NCI-H2081 (cell line): ENCODE data around the gene TEX19.

Experiments used
- DNase-seq, 2 experiments: peaks; one replicate each; lab custom pipeline; 2025; lab: John Stamatoyannopoulos, UW

TEX19 gene

GRCh38 chr17:82321947-82322466, 37.0 kb upstream of the TEX19 start:
- DNase-seq: no peak

DNA sequence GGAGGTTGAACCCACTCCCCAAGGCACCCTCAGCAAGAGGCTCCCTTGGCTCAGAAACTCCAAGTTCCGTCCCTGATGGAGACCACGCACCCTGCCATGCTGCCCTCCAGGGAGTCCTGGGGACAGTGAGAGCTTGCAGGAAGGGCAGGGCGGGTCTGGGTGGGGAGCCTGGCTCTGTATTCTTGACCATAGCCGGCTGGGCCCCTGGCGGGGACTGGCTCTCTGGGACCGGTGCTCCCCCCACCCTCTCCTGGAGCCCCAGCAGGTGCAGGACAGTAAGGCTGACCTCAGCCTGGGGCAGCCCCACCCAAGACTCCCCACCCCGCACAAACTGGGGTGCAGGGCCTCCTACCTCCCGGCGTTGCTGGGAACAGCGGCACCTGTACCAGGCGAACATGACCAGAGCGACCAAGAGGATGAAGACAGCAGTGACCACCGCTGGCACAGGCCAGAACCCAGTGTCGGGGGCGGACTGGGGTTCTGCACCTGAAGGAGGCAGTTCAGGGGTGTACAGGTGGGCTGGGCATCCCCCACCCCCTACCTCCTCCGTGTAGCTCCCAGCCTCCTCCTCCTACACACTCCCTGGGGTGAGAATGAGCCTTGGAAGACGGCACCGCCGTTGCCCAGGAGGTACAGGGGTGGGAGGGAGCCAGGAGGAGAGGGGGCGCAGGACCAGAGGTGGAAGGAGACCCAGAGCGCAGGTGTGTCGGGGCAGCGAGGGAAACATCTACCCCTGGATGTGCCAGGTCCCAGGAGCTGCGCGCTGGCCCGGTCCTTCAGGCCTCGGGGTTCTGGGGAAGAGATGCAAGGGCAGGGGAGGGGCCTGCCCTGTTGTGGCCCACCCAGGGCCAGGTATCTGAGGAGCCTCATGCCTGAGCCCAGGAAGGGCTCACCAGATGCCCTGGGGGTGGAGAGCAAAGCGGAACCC, 36.3 kb upstream of the TEX19 start:
- no peak for DNase-seq

GRCh38 chr17:82323514-82324234, 35.4 kb upstream of the TEX19 start:
- no peak for DNase-seq

DNA sequence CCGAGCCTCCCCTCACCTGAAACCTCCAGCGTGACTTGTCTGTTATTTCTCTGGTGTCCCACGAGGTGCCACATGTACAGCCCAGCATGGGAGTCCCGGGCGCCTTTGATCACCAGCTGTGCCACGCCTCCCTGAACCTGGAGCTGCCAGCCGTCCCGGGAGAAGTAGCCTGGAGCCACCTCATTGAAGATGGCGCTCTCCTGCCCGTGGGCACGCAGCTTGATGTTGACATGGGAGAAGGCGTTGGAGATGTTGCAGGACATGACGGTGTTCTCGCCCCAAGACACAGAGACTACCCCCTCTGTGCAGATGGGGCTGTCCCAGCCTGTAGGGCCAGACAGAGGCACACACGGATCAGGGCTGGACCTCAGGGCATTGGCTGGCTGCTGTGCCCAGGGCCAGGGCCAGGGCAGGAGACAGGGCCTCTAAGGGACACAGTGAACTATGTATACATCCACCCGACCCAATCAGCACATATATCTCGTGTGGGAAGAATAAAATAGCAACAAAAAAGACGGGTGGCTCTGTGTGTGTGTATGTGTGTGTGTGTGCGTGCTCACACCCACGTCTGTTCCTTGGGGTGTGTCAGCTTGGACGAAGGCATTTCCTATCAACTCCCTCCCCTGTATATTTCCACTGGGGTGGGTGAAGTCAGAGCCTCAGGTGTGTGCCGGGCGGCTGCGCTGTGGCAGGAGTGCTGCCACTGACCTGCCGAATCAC, 34.3 kb upstream of the TEX19 start:
- DNase-seq: no peak

GRCh38 chr17:82325286-82326180, 33.5 kb upstream of the TEX19 start:
- no peak for DNase-seq

GRCh38 chr17:82327289-82327688, 31.8 kb upstream of the TEX19 start:
- no peak for DNase-seq

DNA sequence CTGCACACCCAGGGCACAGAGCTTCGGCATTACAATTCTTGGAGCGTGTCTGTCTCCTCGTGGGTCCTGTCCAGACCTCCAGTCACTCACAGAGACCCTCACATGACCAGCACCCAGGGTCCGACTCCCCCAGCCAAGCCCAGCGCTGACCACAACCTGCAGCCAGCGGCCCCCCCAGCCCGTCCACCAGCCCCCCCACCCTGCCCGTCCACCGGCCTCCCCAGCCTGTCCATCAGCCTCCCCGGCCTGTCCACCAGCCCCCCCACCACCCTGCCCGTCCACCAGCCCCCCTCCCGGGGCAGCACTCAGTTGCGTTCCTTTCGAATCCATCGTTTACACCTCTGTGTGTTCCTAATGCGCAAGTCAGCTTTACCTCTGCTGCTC, 31.3 kb upstream of the TEX19 start:
- no peak for DNase-seq

GRCh38 chr17:82328141-82328993, 30.7 kb upstream of the TEX19 start:
- no peak for DNase-seq

- no peak for DNase-seq
These were observed 30.0 kb upstream of the TEX19 start for GRCh38 chr17:82328994-82329507.

GRCh38 chr17:82329683-82330321, 29.2 kb upstream of the TEX19 start:
- no peak for DNase-seq

GRCh38 chr17:82330322-82331239, 28.5 kb upstream of the TEX19 start:
- peak; percentile 88 to 95 for DNase-seq

DNA sequence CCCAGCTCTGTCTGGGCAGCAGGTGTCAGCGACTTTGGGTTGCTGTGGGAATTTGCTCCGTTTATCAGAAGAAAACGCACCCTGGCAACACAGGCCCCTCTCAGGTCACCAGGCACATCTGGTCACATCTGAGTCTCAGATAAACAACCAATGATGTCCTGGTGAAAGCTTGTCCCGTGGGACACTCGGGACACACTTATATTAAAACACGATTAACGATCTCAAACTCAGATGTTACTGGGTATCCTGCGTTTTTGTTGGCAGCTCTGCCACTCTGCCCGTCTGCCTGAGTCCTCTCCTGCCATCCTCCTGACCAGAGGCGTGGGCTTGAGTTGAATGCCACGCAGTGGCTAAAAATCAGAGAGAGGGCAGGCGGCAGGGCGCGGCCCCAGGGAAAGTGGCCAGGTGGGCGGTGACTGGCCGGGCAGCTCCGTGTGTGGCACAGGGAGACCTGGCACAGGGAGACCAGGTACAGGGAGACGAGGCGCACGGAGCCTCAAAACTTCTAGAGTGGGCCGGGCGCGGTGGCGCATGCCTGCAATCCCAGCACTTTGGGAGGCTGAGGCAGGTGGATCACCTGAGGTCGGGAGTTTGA, 27.6 kb upstream of the TEX19 start:
- no peak for DNase-seq

GRCh38 chr17:82332669-82333278, 26.3 kb upstream of the TEX19 start:
- peak in 1 of 2 experiments; percentile 46 for DNase-seq

DNA sequence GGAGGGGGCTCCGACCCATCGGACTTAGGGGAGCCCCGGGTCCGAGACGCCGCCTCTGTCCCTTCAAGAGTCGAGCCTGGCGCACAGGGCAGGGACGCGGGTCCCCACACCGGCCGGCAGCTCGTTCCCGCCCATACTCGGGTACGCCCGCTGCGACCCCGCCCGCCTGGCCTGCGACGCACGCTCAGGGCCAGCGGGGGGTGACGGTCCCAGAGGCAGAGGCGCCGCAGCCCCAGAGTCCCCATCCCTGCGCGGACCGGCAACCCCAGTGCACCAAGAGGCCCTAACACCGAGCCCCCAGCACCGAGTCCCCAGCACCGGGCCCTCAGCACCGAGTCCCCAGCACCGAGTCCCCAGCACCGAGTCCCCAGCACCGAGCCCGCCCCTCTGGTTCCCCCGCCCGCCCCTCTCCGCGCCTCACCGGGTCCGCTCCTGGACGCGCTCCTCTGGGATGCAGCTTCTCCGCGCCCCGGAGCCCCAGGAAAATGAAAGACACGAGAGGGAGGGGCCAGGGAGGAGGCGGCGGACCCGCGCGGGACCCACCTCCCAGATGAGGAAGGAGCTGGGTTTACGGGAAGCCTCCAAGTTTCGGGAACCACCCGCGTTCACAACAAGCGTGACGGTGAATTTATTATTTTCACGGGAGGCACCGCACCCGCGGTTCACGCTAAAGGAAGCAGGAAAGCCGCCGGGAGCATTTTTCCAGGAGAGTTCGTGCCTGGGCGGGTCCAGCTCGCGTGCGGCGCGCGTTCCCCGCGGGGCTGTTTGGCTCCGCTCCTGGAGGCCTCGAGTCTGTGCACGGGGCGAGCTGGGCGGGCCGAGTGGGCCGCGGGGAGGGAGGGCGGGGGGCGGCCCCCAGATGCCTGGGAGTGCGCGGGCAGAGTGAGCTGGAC, 25.5 kb upstream of the TEX19 start, which contains the start of gene SECTM1:
Gene SECTM1 (minus strand): TSS at position 488 of the 893 bp plus-strand sequence. CDS start 6,526 bp downstream, outside the sequence.
- DNase-seq: peak; percentile 39 to 42

DNA sequence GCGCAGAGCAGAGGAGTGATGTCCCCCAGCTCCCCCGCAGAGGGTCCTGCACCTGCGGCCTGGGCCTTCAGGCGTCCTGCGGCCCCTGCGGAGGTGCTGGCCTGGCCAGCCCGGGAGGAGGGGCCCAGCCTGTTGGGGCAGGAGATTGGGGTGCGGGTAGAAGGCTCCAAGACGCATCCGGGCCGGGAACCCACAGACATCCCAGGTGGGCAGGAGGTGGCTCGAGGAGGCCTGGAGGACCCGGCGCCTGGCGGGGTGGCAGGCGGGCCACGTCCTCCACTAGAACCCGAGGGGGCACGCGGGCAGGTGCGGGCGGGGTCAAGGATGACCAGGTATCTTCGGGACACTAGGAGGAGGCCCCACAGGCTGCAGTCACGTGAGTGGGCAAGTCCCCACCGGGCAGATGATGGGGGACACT, 24.8 kb upstream of the TEX19 start:
- no peak for DNase-seq

- DNase-seq: no peak
These were observed 24.2 kb upstream of the TEX19 start for GRCh38 chr17:82334622-82335394.
